Measurements from ENCODE around the gene SYNE1.

SYNE1 gene

GRCh38 chr6:152267967-152268845 lies 369.0 kb downstream of the SYNE1 start:
- peak; percentile 39 for DNase-seq

- no peak for DNase-seq
Observed at GRCh38 chr6:152265651-152266050, 371.5 kb downstream of the SYNE1 start.

- DNase-seq: no peak
Observed at GRCh38 chr6:152263582-152263981, 373.6 kb downstream of the SYNE1 start.

GRCh38 chr6:152261179-152261578 lies 376.0 kb downstream of the SYNE1 start:
- no peak for DNase-seq

GRCh38 chr6:152259234-152259633 lies 377.9 kb downstream of the SYNE1 start:
- no peak for DNase-seq

DNA sequence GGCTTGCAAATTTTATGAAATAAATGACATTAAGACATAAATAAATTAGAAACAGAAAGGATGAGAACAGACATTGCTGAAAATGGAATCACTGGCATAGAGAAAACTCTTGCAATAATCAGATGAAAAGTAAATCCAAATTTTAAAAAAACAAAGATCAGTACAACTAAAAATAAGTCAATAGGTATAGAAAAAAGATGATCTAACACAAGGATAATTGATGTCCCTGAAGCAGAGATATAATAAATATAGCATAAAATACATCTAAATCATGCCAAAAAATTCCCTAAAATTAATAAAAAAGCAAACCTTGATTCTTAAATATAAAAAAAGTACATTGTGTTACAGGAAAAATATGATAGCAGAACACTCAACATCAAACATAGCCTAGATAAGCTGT lies 379.6 kb downstream of the SYNE1 start:
- DNase-seq: no peak

GRCh38 chr6:152250127-152250526 lies 387.0 kb downstream of the SYNE1 start:
- no peak for DNase-seq

GRCh38 chr6:152248980-152249379 lies 388.2 kb downstream of the SYNE1 start:
- DNase-seq: no peak

GRCh38 chr6:152246554-152247337 lies 390.4 kb downstream of the SYNE1 start:
- no peak for DNase-seq

DNA sequence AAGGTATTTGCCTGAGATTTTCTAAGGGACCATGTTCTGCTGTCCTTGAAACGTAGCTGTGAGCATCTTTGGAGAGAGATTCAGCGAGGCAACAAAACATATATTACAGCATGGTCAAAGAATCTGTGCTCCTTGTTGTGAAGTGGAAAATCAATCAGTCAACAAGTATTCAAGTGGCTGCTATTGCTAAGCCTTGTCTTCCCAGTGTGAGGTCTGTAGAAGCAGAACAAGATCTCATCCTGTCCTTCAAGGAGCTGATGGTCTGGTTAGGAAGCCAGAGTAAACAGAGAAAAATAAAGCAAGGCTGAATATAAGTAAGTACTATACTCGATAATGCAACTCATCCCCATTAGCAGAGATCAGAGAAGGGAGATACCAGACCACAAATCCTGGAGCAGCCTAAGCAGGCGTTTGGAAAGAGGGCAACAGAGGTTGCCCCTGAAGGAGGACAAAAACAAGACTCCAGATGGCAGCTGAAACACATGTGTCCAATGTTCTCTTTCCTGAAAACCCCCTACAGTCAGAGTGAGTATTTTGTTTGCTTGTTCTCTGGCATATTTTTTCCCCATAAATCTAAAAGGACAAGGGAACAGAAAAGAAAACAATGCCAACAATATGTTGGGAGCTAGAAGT lies 392.0 kb downstream of the SYNE1 start:
- no peak for DNase-seq

GRCh38 chr6:152241013-152241766 lies 396.0 kb downstream of the SYNE1 start:
- no peak for DNase-seq

DNA sequence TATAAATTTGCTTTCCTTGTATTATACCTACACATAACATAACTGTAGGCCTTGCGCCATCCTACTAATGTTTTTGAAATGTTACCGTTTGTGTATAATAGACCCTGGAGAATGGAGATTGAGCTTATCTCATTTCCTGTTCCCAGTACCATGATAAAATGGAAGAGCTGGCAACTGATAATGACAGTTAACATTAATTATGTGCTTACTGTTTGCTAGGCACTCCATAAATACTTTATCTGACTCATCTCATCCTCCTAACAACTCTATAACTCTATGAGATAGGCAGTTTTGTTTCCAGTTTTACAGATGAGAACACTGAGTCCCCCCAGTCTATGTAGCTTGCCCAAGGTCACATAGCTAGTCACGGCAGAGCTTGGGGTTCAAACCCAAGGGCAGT lies 396.7 kb downstream of the SYNE1 start:
- no peak for DNase-seq

DNA sequence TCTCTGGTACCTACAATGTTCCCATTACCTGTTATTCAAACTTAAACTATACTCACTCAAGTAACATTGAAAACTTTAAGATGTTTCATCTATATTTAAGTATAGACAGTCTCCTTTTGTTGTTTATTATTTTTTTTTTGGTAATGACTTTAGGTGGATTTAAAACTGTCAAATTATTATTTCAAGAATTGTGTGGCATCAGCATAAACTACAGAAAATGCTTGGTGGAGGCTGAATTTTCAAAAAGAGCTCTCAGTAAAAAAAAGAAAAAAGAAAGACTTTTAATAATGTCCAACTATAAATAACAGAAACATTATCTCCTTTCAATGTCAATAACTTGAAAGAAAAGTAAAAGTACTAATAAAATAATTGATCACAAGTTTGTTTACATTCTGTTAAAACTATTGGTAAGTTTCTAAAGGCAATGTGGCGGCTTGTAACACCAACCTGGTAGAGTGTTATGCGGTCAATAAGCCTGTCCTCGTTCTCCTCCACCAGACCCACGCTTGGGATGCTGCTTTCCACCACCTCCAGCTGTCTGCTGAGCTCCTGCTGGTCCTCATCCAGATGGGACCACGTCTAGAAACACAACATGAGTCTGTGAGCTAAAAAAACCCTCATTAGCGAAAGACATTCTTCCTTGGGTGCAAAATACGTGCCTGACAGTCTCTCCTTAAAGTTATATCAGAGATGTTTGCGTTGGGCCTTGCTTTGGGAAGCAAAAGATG lies 400.6 kb downstream of the SYNE1 start:
- DNase-seq: no peak

- peak; percentile 33 for DNase-seq
Observed at GRCh38 chr6:152233547-152234320, 403.4 kb downstream of the SYNE1 start.

GRCh38 chr6:152232501-152233151 lies 404.5 kb downstream of the SYNE1 start:
- DNase-seq: peak; percentile 21

DNA sequence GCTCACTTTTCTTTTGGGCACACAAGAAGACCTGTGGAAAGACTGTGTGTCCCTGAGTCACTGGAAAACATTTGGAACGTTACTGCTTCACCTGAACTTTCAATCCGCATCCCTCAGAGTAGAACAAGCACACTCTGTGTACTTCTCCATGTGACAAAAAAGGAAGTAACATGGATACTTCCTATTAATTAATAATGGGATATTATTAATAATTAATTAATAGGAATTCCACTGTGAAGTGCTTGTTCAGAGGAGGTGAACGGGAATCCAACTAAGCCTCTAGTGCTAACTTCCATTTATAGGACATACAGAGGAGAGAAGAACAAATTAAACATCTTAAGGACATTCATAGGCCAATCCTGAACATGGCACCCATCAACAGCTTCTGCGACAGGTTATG lies 407.8 kb downstream of the SYNE1 start:
- no peak for DNase-seq

DNA sequence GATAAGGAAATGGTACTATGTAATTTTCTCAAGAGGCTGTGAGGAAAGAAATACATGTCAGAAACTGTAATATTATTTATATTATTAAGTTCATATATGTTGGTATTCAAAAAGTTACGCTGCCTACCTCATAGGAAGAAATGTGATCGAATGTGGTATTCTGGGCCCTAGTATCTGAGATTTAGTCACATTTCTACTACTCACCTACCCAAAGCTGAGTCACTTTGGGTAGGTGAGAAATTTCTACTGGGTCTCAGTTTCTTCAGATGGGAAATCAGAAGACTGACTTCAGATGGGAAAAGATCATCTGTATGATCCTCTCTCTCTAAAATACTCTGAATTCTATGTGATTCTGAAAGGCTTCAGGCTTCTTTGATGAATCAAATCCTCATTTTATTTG lies 411.0 kb downstream of the SYNE1 start:
- no peak for DNase-seq

DNA sequence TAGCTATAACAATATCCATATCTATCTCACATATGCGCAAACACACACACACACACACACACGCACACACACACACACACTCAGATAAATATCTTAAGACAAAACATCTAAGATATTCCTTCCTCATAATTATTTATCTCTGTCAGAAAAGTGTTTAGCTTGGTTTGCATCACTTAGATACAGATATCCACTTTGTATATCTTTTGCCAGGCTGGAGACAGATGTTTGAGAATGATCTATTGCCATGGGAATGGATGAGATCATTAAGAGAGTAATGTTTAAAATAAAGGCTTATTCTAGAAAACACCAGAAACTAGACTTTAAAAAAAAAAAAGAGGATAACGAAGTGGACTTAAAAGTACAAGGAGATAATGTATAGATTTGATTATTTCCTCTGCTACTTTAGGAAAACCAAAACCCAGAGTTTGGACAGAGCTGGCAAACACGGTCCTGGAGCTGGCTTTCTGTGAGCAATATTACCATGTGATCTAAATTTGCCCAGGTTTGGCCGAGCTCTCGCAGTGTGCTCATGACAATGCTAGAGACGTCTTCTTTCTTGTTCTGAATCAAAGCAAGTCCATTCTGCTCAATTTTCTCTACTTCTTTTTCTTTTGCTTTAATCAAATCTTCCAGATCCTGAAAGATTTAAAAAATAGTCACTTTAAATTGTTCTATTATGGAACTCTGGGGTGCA lies 411.8 kb downstream of the SYNE1 start:
- DNase-seq: no peak

DNA sequence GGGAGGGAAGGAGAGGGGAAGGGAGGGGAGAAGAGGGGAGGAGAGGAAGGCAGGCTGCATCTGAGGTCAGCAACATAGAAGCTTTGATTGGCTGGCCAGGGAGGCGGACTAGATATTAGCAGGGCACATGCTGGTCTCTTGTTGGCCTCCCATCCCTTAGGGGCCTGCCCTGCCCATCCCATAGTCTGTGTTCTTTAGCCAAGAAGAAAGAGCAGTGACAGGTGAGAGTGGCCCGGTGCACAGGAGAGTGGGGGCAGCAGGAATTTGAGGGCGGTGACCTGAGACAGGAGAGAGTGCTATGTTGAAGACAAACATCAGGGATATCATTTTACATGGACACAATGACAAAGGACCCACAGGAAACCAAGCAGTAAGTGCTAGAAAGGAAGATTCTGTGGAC lies 413.5 kb downstream of the SYNE1 start:
- no peak for DNase-seq
